Activated CD4-positive, CD25-positive, alpha-beta regulatory T cell treated with anti-CD3 and anti-CD28 coated beads, Interleukin-2, amount 50 U/mL, for 72 hours (primary cell): ENCODE measurements around the gene RBPJL.
A peak's percentile ranks its signal among the peaks of the same experiment; 100 is the strongest.

ENCODE experiments used
- DNase-seq: peaks from one replicate; pipeline ENCODE4 v3.0.0; 2021

The RBPJL gene

GRCh38 chr20:45293041-45294002 is 13.3 kb upstream of the RBPJL start:
- DNase-seq = peak; percentile 92

GRCh38 chr20:45294003-45294368 is 12.7 kb upstream of the RBPJL start:
- DNase-seq = no peak

GRCh38 chr20:45294659-45295058 is 12.0 kb upstream of the RBPJL start:
- no peak for DNase-seq

GRCh38 chr20:45297786-45298497 is 8.7 kb upstream of the RBPJL start:
- no peak for DNase-seq

GRCh38 chr20:45299786-45300185 is 6.9 kb upstream of the RBPJL start:
- no peak for DNase-seq

- DNase-seq = no peak
These were observed 5.7 kb upstream of the RBPJL start for GRCh38 chr20:45300961-45301360.

- no peak for DNase-seq
These were observed 4.8 kb upstream of the RBPJL start for GRCh38 chr20:45301824-45302271.

- DNase-seq = no peak
These were observed 2.8 kb upstream of the RBPJL start for GRCh38 chr20:45303586-45304463.

GRCh38 chr20:45304464-45304999 is 2.1 kb upstream of the RBPJL start:
- DNase-seq = no peak

GRCh38 chr20:45305262-45305661 is 1.4 kb upstream of the RBPJL start:
- DNase-seq = no peak

GRCh38 chr20:45307076-45307640 is 518 bp downstream of the RBPJL start:
- no peak for DNase-seq

- no peak for DNase-seq
These were observed 1.6 kb downstream of the RBPJL start, which contains the start of gene MATN4 for GRCh38 chr20:45308117-45308778. Gene MATN4, minus strand, starts transcription at chr20:45308299. Its CDS starts 2,717 bp downstream, at chr20:45305582.

GRCh38 chr20:45309075-45309474 is 2.4 kb downstream of the RBPJL start:
- DNase-seq = no peak

- peak; percentile 69 for DNase-seq
These were observed 5.1 kb downstream of the RBPJL start for GRCh38 chr20:45311589-45312211.

GRCh38 chr20:45312241-45312640 is 5.6 kb downstream of the RBPJL start:
- no peak for DNase-seq

- DNase-seq = no peak
These were observed 6.5 kb downstream of the RBPJL start for GRCh38 chr20:45313065-45313695.

- DNase-seq = no peak
These were observed 7.3 kb downstream of the RBPJL start for GRCh38 chr20:45313943-45314342.

- DNase-seq = no peak
These were observed 9.0 kb downstream of the RBPJL start for GRCh38 chr20:45315672-45316071.

- no peak for DNase-seq
These were observed 9.8 kb downstream of the RBPJL start for GRCh38 chr20:45316150-45317080.
